ENCODE results near the gene HOXA4.

DNA sequence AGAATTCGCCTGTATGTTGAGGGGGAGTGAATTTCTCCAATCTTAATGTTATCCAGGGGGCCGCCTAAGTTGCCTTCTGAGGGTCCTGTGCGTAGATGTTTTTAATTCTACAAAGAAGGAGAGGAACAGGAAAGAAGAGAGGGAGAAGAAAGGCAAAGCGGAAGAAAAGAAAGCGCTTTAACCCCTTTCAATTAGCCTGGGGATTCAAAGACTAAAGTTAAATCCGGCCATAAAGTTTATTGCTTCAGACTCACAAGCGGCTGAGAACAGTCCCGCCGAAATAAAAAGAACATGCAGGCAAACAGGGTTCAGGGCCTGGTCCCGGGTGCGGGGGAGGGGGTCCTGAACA, 8.4 kb upstream of the HOXA4 start:
- TF ChIP-seq, protein P1, sequence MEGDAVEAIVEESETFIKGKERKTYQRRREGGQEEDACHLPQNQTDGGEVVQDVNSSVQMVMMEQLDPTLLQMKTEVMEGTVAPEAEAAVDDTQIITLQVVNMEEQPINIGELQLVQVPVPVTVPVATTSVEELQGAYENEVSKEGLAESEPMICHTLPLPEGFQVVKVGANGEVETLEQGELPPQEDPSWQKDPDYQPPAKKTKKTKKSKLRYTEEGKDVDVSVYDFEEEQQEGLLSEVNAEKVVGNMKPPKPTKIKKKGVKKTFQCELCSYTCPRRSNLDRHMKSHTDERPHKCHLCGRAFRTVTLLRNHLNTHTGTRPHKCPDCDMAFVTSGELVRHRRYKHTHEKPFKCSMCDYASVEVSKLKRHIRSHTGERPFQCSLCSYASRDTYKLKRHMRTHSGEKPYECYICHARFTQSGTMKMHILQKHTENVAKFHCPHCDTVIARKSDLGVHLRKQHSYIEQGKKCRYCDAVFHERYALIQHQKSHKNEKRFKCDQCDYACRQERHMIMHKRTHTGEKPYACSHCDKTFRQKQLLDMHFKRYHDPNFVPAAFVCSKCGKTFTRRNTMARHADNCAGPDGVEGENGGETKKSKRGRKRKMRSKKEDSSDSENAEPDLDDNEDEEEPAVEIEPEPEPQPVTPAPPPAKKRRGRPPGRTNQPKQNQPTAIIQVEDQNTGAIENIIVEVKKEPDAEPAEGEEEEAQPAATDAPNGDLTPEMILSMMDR (IDR thresholded peaks at IDR 0.05; ENCODE audit: low read depth, low read length, poor library complexity, severe bottlenecking), result no peak
- no peak for TF ChIP-seq EZH2phosphoT487 (IDR thresholded peaks at IDR 0.05; ENCODE audit: borderline replicate concordance, low read length)

Measured in DOHH2 (cell line).